IMR-90 (cell line): ENCODE results near the gene SLC6A6. TPM values are rescaled to one million over a fixed set of nuclear protein-coding genes. Genes with fewer than 3 reads are reported as not detected.

ENCODE experiments used
- ATAC-seq: fragments of 200-7000 bp; cut with Tn5 transposase; 2 replicates; pipeline ENCODE4 v1.9.1; 2020; ENCODE audit warnings: low read depth, mild to moderate bottlenecking, moderate library complexity
- BruUV-seq: library from RNA; stranded (reverse); fragments of 400-500 nt; replicated peaks from 2 replicates; lab custom pipeline; 2021; lab: Mats Ljungman, UMichigan
- CTCF ChIA-PET: fragments of 300-600 bp; formaldehyde crosslinking; extraction: SDS; loops from one replicate; lab custom pipeline; 2021; ENCODE audit warnings: antibody characterized with exemption; lab: Yijun Ruan, JAX
- POLR2A ChIA-PET: fragments of 300-600 bp; sonication (Branson Sonifier 250); formaldehyde crosslinking; loops from one replicate; lab custom pipeline; 2022; ENCODE audit warnings: antibody characterized with exemption; ENCODE audit not compliant: unreplicated experiment; lab: Charles Lee
- DNase-seq: peaks from one replicate; pipeline ENCODE4 v3.0.0; 2013
- H2AFZ ChIP-seq: replicated peaks from 2 replicates; pipeline ENCODE3; 2013; ENCODE audit warnings: low read length, mild to moderate bottlenecking; ENCODE audit not compliant: poor library complexity
- H2AK5ac ChIP-seq: 2 replicates; pipeline ENCODE4 v1.6.1; 2013; ENCODE audit warnings: low read depth, low read length, inconsistent platforms
- H2AK9ac ChIP-seq: replicated peaks from 2 replicates; pipeline ENCODE3; 2013; ENCODE audit warnings: mild to moderate bottlenecking, low read depth, low read length, moderate library complexity; ENCODE audit not compliant: poor library complexity
- H2BK120ac ChIP-seq: 2 replicates; pipeline ENCODE4 v1.6.1; 2013; ENCODE audit warnings: low read depth, low read length, inconsistent platforms
- H2BK15ac ChIP-seq: 3 replicates; pipeline ENCODE4 v1.6.1; 2013; ENCODE audit warnings: low read depth, low read length, inconsistent platforms
- H2BK20ac ChIP-seq: 2 replicates; pipeline ENCODE4 v1.6.1; 2013; ENCODE audit warnings: low read depth, mild to moderate bottlenecking, inconsistent platforms, low read length, moderate library complexity
- H2BK5ac ChIP-seq: 2 replicates; pipeline ENCODE4 v1.6.1; 2013; ENCODE audit warnings: mild to moderate bottlenecking, low read depth, low read length, inconsistent platforms; ENCODE audit not compliant: poor library complexity, severe bottlenecking
- H3K14ac ChIP-seq: replicated peaks from 2 replicates; pipeline ENCODE4 v1.6.1; 2013; ENCODE audit warnings: low read depth, low read length, inconsistent platforms
- H3K18ac ChIP-seq: 2 replicates; pipeline ENCODE4 v1.6.1; 2013; ENCODE audit warnings: low read depth, low read length, control low read depth
- H3K23ac ChIP-seq: 2 replicates; pipeline ENCODE4 v1.6.1; 2013; ENCODE audit warnings: low read depth, low read length, inconsistent platforms
- H3K27ac ChIP-seq: 2 replicates; pipeline ENCODE4 v1.5.1; 2013; ENCODE audit warnings: mild to moderate bottlenecking, control low read depth, low read length; ENCODE audit not compliant: insufficient read depth
- H3K27me3 ChIP-seq: 2 replicates; pipeline ENCODE4 v1.6.1; 2013; ENCODE audit warnings: low read length; ENCODE audit not compliant: control insufficient read depth, insufficient read depth
- H3K36me3 ChIP-seq: 2 replicates; pipeline ENCODE4 v1.6.1; 2013; ENCODE audit warnings: low read length, mixed read lengths; ENCODE audit not compliant: control insufficient read depth, insufficient read depth
- H3K4ac ChIP-seq: 2 replicates; pipeline ENCODE4 v1.6.1; 2013; ENCODE audit warnings: low read depth, low read length, inconsistent platforms
- H3K4me1 ChIP-seq: 2 replicates; pipeline ENCODE4 v1.6.1; 2013; ENCODE audit warnings: low read length, mixed read lengths; ENCODE audit not compliant: control insufficient read depth, insufficient read depth
- H3K4me2 ChIP-seq: 2 replicates; pipeline ENCODE4 v1.6.1; 2013; ENCODE audit warnings: low read depth, mild to moderate bottlenecking, control low read depth, low read length, moderate library complexity
- H3K4me3 ChIP-seq: 2 replicates; pipeline ENCODE4 v1.5.1; 2013; ENCODE audit warnings: low read depth, mild to moderate bottlenecking, control low read depth, low read length, moderate library complexity; ENCODE audit not compliant: insufficient read depth
- H3K56ac ChIP-seq: 2 replicates; pipeline ENCODE4 v1.6.1; 2013; ENCODE audit warnings: low read length, inconsistent platforms; ENCODE audit not compliant: insufficient read depth; ENCODE audit errors: extremely low read depth
- H3K79me1 ChIP-seq, 2 experiments: 2 replicates each; pipeline ENCODE4 v1.6.1; 2013; ENCODE audit warnings: low read length in 2 of 2, inconsistent platforms in 1 of 2, low read depth in 1 of 2
- H3K9ac ChIP-seq: 2 replicates; pipeline ENCODE4 v1.6.1; 2013; ENCODE audit warnings: low read depth, low read length, control low read depth
- H3K9me1 ChIP-seq: 2 replicates; pipeline ENCODE4 v1.6.1; 2013; ENCODE audit warnings: low read length, inconsistent platforms; ENCODE audit not compliant: insufficient read depth
- H3K9me3 ChIP-seq: 2 replicates; pipeline ENCODE4 v1.6.1; 2013; ENCODE audit warnings: low read length; ENCODE audit not compliant: control insufficient read depth, insufficient read depth
- H4K20me1 ChIP-seq: 2 replicates; pipeline ENCODE4 v1.6.1; 2013; ENCODE audit warnings: low read length, inconsistent platforms; ENCODE audit not compliant: insufficient read depth
- H4K5ac ChIP-seq: 2 replicates; pipeline ENCODE4 v1.6.1; 2013; ENCODE audit warnings: mild to moderate bottlenecking, low read depth, low read length, control low read depth
- H4K8ac ChIP-seq, 2 experiments: 2 replicates each; pipeline ENCODE4 v1.6.1; 2013; ENCODE audit warnings: low read depth in 2 of 2, low read length in 2 of 2, control low read depth in 1 of 2, inconsistent platforms in 1 of 2
- H4K91ac ChIP-seq: 2 replicates; pipeline ENCODE4 v1.6.1; 2013; ENCODE audit warnings: low read depth, low read length, inconsistent platforms; ENCODE audit not compliant: insufficient read depth
- BHLHE40 ChIP-seq: fragments of 150-350 bp; IDR thresholded peaks from 2 replicates; pipeline ENCODE4 v1.6.1; 2016; ENCODE audit warnings: mild to moderate bottlenecking, low read depth, low read length
- CEBPB ChIP-seq: IDR thresholded peaks from 2 replicates; pipeline ENCODE4 v1.6.1; 2012; ENCODE audit warnings: low read depth, low read length, improper control_type of control experiment
- CHD1 ChIP-seq: IDR thresholded peaks from 2 replicates; pipeline ENCODE4 v1.6.1; 2012; ENCODE audit warnings: low read depth, low read length, improper control_type of control experiment
- CTCF ChIP-seq: conservative IDR thresholded peaks from 2 replicates; pipeline ENCODE4 v1.5.1; 2012; ENCODE audit warnings: mild to moderate bottlenecking, low read depth, low read length, improper control_type of control experiment
- ELK1 ChIP-seq: fragments of 150-350 bp; IDR thresholded peaks from 2 replicates; pipeline ENCODE4 v1.6.1; 2016; ENCODE audit warnings: low read depth, mild to moderate bottlenecking, low read length, moderate library complexity, borderline replicate concordance
- FOS ChIP-seq: fragments of 150-350 bp; IDR thresholded peaks from 2 replicates; pipeline ENCODE4 v1.6.1; 2016; ENCODE audit warnings: low read depth, low read length
- MAFK ChIP-seq: IDR thresholded peaks from 2 replicates; pipeline ENCODE4 v1.6.1; 2012; ENCODE audit warnings: low read depth, low read length, improper control_type of control experiment
- MAZ ChIP-seq: IDR thresholded peaks from 2 replicates; pipeline ENCODE4 v1.6.1; 2012; ENCODE audit warnings: low read depth, mild to moderate bottlenecking, low read length, improper control_type of control experiment, moderate library complexity, borderline replicate concordance
- MXI1 ChIP-seq: IDR thresholded peaks from 2 replicates; pipeline ENCODE4 v1.6.1; 2012; ENCODE audit warnings: low read depth, mild to moderate bottlenecking, low read length, moderate library complexity, borderline replicate concordance
- NFE2L2 ChIP-seq: fragments of 150-350 bp; IDR thresholded peaks from 2 replicates; pipeline ENCODE4 v1.6.1; 2016; ENCODE audit warnings: low read depth, mild to moderate bottlenecking, low read length
- POLR2A ChIP-seq: IDR thresholded peaks from 2 replicates; pipeline ENCODE4 v1.6.1; 2012; ENCODE audit warnings: mild to moderate bottlenecking, low read depth, low read length
- RAD21 ChIP-seq: IDR thresholded peaks from 2 replicates; pipeline ENCODE4 v1.6.1; 2012; ENCODE audit warnings: low read length, improper control_type of control experiment
- RCOR1 ChIP-seq: IDR thresholded peaks from 2 replicates; pipeline ENCODE4 v1.6.1; 2012; ENCODE audit warnings: mild to moderate bottlenecking, low read length, improper control_type of control experiment; ENCODE audit not compliant: insufficient replicate concordance
- RFX5 ChIP-seq: IDR thresholded peaks from 2 replicates; pipeline ENCODE4 v1.8.0; 2012; ENCODE audit warnings: low read depth, mild to moderate bottlenecking, low read length, moderate library complexity
- SMC3 ChIP-seq: fragments of 150-350 bp; IDR thresholded peaks from 2 replicates; pipeline ENCODE4 v1.6.1; 2016; ENCODE audit warnings: low read depth, mild to moderate bottlenecking, antibody characterized with exemption, low read length, moderate library complexity
- USF2 ChIP-seq: fragments of 150-350 bp; IDR thresholded peaks from 2 replicates; pipeline ENCODE4 v1.6.1; 2017; ENCODE audit warnings: mild to moderate bottlenecking, antibody characterized with exemption, low read length, low read depth
- WGBS, 2 experiments: methylation state at CpG; one replicate each; pipeline versions ENCODE4 v1.1.5 to v1.1.7; 2013; ENCODE audit warnings: missing lambda C conversion rate in 2 of 2; ENCODE audit not compliant: insufficient read length in 1 of 2; ENCODE audit errors: extremely low coverage in 2 of 2; 5-methylcytosine and 5-hydroxymethylcytosine counted together
- dilution Hi-C: fragments of 300-500 bp; cut with HindIII; formaldehyde crosslinking; loops from one replicate; pipeline ENCODE4 v1.14.3; 2018; ENCODE audit warnings: low sequenced_read_pairs; ENCODE audit not compliant: unreplicated experiment
- in situ Hi-C: fragments of 300-500 bp; cut with MboI; formaldehyde crosslinking; loops from 3 replicates; pipeline ENCODE4 v1.14.3; 2019; ENCODE audit warnings: low sequenced_read_pairs, inconsistent platforms, mixed read lengths
- intact Hi-C: fragments of 100-400 bp; cut with micrococcal nuclease; formaldehyde crosslinking; loops from 2 replicates; pipeline ENCODE4 v1.10.0; 2022
- polyA plus RNA-seq, 3 experiments: library from polyadenylated mRNA; depleted of rRNA; stranded (reverse); fragments of >200 nt; gene quantifications; 2 replicates each; pipeline ENCODE4 v1.2.3, GENCODE V29; 2012; ENCODE audit warnings: low replicate concordance in 1 of 3
- total RNA-seq: library from RNA; depleted of rRNA; stranded (reverse); fragments of >200 nt; gene quantifications from 2 replicates; pipeline ENCODE4 v1.2.3, GENCODE V29; 2012

SLC6A6 gene
- total and polyA plus RNA-seq, 2 of the 4 experiments (the other 2 are of a cell fraction) = 29.9 to 39.4 TPM

DNA sequence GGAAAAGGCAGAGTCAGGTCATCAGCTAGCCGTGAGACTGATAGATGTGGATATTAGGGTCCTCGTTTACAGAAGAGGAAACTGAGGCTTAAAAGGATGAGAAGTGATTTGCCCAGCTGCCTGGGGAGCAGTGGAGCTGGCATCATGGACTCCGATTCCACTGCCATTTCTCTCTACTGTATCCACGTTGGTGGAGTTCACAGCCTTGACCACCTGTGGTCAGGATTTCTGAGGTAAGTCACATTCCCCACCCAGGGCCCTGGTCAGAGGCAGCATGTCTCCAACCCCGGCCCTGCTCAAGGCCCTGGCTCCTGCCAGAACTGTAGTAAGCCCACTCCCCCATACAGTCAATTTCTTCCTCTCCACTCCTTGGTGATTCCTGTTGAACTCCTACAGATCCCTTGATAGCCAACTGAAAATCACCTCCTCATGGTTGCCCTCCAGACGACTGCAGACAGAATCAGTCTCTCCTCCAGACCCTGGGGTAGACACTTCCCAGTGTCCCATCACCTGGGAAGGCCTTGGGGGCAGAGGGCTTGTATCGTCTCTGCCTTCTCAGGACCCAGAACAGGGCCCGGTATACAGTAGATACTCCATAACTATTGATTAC, 41.2 kb upstream of the SLC6A6 start:
- WGBS, 2 experiments = 90% methylated on average over 2 of the region's 8 CpGs; no CpG with 5 or more reads in 1 of the 2 experiments
- ATAC-seq (no peak), DNase-seq (no peak)
- Histone ChIP-seq H2BK15ac (peak overlapping the region; percentile 91; the same call in 2 of the 3 replicates), H2BK5ac (no peak overlapping the region), H2BK20ac (peak overlapping the region; percentile 91), H3K56ac (no peak overlapping the region), H3K9me1 (peaks cover 23% of the 10 kb centered on the region), H2AFZ (no peak overlapping the region), H3K4me2 (no peak overlapping the region), H2BK120ac (peak overlapping the region; percentile 98), H4K5ac (no peak overlapping the region; the same call in 1 of the 2 replicates), H4K91ac (peak overlapping the region; percentile 92), H2AK5ac (peak overlapping the region; percentile 35), H3K18ac (no peak overlapping the region), H3K23ac (0 out of 2 replicates have a peak overlapping the region, but pooled peaks have one; percentile 16), H3K27me3 (no peaks in the 10 kb centered on the region; the same call in 1 of the 2 replicates), H3K9me3 (no peaks in the 10 kb centered on the region), H3K9ac (no peak overlapping the region), H3K27ac (no peak overlapping the region), H3K4me3 (no peak overlapping the region), H3K4ac (peak overlapping the region; percentile 97), H3K14ac (peak overlapping the region; percentile 44; the same call in 1 of the 2 replicates), H3K36me3 (no peaks in the 10 kb centered on the region), H4K20me1 (no peaks in the 10 kb centered on the region), H2AK9ac (no peak overlapping the region), H3K4me1 (peaks cover 29% of the 10 kb centered on the region), H4K8ac (no peak overlapping the region), H3K79me1 (no peaks in the 10 kb centered on the region)
- intact Hi-C loops = no loop called here
- in situ Hi-C loops = no loop called here
- CTCF ChIA-PET = no interaction called here
- BruUV-seq = no TSS peak
- TF ChIP-seq MAFK (no peak), POLR2A (no peak), RAD21 (no peak), BHLHE40 (no peak), MAZ (no peak), NFE2L2 (no peak), ELK1 (no peak), CHD1 (no peak), RCOR1 (no peak), FOS (no peak), SMC3 (no peak), CEBPB (no peak), CTCF (no peak), RFX5 (no peak), USF2 (no peak), MXI1 (no peak)
- POLR2A ChIA-PET = no interaction called here
- dilution Hi-C loops = no loop called here
